ENCODE data around the gene IFNGR1.
"Not testable (repeated sequence)": the region's sequence is repeated elsewhere in the genome, so short reads cannot be mapped to it uniquely, and the experiment has no call there.

IFNGR1 gene

DNA sequence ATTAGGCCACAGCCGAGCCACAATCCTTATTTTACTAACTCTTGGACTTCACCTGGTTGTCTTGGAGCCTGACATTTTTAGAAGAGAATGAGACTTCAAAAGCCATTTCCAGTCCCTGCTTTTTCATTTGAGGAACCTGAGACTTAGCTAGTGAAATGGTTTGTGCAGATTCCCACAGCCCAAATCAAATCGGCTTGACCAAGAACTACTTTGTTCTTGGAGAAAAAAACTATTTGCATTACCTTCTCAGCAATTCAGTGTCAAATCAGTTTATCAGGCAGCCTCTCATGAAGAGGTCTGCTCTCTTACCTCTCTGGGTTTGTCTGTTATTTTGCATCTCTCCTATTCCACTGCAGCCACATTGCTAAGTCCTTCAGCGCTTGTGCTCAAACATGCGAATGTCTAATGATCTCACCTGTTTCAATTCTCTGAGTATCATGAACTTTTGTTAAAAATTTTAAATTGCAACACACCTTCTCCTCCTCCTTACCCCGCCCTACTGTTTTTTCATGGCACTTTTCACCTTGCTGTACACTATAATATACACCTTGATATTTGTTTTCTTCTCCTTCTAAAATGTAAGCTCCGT is 573 bp upstream of the IFNGR1 start:
- TF ChIP-seq, protein P1, sequence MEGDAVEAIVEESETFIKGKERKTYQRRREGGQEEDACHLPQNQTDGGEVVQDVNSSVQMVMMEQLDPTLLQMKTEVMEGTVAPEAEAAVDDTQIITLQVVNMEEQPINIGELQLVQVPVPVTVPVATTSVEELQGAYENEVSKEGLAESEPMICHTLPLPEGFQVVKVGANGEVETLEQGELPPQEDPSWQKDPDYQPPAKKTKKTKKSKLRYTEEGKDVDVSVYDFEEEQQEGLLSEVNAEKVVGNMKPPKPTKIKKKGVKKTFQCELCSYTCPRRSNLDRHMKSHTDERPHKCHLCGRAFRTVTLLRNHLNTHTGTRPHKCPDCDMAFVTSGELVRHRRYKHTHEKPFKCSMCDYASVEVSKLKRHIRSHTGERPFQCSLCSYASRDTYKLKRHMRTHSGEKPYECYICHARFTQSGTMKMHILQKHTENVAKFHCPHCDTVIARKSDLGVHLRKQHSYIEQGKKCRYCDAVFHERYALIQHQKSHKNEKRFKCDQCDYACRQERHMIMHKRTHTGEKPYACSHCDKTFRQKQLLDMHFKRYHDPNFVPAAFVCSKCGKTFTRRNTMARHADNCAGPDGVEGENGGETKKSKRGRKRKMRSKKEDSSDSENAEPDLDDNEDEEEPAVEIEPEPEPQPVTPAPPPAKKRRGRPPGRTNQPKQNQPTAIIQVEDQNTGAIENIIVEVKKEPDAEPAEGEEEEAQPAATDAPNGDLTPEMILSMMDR (IDR thresholded peaks at IDR 0.05): no peak
- peak overlapping the region; percentile 96 to 99 for H3K27ac ChIP-seq

DNA sequence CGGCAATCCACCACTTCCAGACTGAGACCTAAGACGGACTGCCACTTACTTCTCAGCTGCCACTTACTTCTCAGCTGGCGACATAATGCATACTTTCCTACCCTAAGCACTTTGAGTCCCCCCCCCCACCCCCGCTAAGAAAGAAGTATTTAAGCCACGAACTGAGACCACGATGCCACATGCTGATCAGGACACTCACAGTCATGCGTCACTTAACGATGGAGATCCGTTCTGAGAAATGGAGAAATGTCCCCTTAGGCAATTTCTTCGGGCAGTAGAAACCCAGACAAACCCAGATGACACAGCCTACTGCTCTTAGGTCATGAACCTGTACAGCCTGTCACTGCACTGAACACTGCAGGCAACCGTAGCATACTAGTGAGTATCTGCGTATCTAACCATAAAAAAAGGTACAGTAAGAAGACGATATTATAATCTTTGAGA is 690 bp downstream of the IFNGR1 start:
- TF ChIP-seq, protein P1 (IDR thresholded peaks at IDR 0.05): no peak
- H3K27ac ChIP-seq: peak overlapping the region; percentile 96 to 99
- DNase-seq (ENCODE audit: low spot score): peak; percentile 84
- peak overlapping the region; percentile 93 for H3K4me3 ChIP-seq

More for the DNA sequence above, 573 bp upstream of the IFNGR1 start:
- peak overlapping the region; percentile 93 for H3K4me3 ChIP-seq
- no peak for DNase-seq (ENCODE audit: low spot score)

DNA sequence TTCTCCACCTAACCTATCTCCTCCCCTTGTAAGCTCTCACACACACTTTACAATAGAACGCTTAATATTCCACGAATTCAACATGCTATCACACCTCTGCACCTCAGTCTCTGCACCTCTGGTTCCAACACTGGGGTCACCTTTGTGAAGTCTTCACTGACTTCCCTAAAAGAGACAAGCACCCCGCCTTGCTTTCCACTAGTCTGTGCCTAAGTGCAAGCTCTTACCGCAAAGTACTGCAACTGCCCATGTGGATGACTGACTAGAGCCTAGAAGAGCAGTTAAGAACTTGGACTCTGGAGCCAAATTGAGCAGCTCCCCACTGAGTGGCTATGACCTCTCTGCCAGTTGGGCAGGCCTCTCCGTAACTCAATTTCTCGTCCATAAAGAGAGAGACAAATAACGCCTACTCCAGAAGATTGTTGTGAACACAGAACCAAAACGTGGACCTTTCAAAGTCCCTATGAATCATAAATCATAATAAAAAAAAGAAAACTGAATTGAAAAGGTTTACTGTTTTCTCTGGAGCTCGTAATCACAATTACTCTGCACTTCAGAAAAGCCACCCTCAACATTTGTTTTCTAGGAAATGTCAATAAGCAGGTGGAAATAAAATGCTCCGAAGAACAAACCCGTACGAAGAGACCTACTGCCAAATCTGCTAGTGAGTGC is 1.2 kb downstream of the IFNGR1 start:
- no peak for DNase-seq (ENCODE audit: low spot score)
- Histone ChIP-seq H3K27ac (peak overlapping the region; percentile 96 to 99), H3K4me3 (peak overlapping the region; percentile 93)
- TF ChIP-seq, protein P1 (IDR thresholded peaks at IDR 0.05): no peak

DNA sequence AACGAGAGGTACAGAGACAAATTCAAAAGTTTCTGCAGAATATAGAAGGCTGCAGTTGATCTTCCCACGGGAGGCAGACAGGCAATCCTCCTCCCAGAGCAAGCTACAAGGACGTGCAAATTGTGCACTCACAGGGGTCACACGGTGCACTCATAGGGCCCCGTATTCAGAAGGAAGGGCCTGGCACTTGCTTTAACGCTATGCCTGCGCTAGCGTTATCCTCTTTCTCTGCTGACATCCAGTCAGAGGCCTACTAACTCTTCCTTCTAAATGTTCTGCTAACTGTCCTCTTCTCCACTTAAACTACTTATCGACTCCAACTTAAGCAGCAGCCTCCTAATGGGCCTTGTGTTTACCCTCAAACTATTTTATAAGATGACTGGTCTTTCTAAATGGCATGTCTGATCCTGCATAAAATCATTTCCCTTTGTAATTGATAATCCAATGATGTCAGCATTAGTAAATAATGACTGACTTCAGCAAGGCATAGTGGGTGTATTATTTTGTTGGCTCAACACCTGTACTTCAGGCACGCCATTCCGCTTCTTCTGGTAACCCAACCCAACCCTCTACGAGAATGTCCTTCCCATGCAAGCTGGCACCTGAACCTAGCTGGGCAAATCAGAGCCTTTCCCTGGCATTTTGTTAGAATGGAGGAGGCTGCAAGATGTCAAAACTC is 2.2 kb downstream of the IFNGR1 start:
- DNase-seq (ENCODE audit: low spot score): no peak
- Histone ChIP-seq H3K27ac (peak overlapping the region; percentile 96 to 99), H3K4me3 (peak overlapping the region; percentile 93)
- TF ChIP-seq, protein P1 (IDR thresholded peaks at IDR 0.05): no peak

DNA sequence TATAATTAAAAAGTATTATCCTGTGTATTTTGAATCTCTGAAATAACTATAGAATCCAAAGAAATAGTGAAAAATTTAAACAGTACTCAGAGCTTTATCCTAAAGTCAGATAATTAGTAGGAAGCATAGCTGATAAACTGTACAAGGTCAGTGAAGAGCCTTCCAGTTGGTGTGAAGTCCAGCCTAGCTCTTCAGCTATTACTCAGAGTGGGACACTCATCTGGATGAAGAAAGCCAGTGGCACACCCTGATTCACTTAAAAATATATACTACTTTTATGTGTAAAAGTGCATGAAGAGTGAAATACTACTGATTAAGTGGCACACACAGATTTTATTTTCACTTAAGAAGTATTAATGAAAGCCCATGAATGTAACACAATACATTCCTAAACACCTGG is 3.1 kb downstream of the IFNGR1 start:
- TF ChIP-seq, protein P1 (IDR thresholded peaks at IDR 0.05): no peak
- peak overlapping the region; percentile 93 for H3K4me3 ChIP-seq
- DNase-seq (ENCODE audit: low spot score): no peak
- H3K27ac ChIP-seq: peak overlapping the region in 1 of 2 donors; percentile 31

DNA sequence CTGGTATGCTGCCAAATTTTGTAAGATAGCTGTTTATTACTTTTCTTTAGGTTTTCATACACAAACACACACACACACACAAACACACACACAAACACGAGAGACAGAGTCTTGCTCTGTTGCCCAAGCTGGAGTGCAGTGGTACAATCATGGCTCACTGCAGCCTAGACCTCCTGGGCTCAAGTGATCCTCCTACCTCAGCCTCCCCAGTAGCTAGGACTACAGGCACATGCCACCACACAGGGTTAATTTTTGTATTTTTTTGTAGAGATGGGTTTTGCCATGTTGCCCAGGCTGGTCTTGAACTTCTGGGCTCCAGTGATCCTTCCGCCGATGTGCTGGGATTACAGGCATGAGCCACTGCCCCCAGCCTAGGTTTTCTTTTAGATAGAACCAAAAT is 3.6 kb downstream of the IFNGR1 start:
- Histone ChIP-seq H3K4me3 (peak overlapping the region; percentile 93), H3K27ac (peak overlapping the region in 1 of 2 donors; percentile 34)
- DNase-seq (ENCODE audit: low spot score): not testable (repeated sequence)

DNA sequence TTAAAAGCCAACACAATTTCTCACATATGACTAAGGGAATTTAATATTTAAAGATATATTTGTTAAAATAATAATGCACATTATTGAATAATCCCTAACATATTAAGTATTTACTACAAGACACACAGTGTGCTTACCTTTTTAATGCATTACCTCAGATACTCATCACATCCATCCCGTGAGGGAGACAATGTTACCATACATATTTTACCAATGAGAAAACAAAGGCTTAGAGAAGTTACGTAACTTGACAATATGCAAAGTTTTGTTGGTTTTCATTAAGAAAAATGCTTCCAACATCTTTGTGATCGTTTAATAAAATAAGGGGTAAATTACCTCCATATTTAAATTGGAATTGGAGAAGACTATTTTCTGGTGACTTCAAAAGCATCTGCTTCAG is 4.3 kb downstream of the IFNGR1 start:
- Histone ChIP-seq H3K27ac (no peak overlapping the region), H3K4me3 (no peak overlapping the region)
- DNase-seq (ENCODE audit: low spot score): no peak
- TF ChIP-seq, protein P1 (IDR thresholded peaks at IDR 0.05): no peak
